SK-MEL-5 (cell line): Measurements from ENCODE around the gene TMEM117. TPM values are rescaled to one million over a fixed set of nuclear protein-coding genes. Genes with fewer than 3 reads are reported as not detected.

Experiments
- DNase-seq: peaks from one replicate; pipeline ENCODE4 v3.0.0-alpha.2; 2016; ENCODE audit warnings: low read depth, low spot score
- in situ Hi-C: cut with HindIII; loops from 2 replicates; pipeline ENCODE4 v1.10.0; 2016; ENCODE audit warnings: low sequenced_read_pairs, high pct_unique_total_duplicates, low pct_unique_long_range_greater_than_20kb
- total RNA-seq: library from RNA; depleted of rRNA; stranded (reverse); fragments of >200 nt; shearing (Covaris generic); gene quantifications from 2 replicates; pipeline ENCODE4 v1.2.3, GENCODE V29; 2014; rRNA removed

The TMEM117 gene
- total RNA-seq, 1 experiment from 2014 or later = 62.6 TPM

GRCh38 chr12:44385964-44386363 lies 550.1 kb downstream of the TMEM117 start:
- in situ Hi-C loops = no loop called here

GRCh38 chr12:44387581-44387980 lies 551.7 kb downstream of the TMEM117 start:
- no peak for DNase-seq
- in situ Hi-C loops = no loop called here

More at GRCh38 chr12:44385964-44386363, 550.1 kb downstream of the TMEM117 start:
- DNase-seq = no peak

- in situ Hi-C loops = no loop called here
- DNase-seq = no peak
Observed at GRCh38 chr12:44389038-44389437, 553.2 kb downstream of the TMEM117 start.

GRCh38 chr12:44389896-44390295 lies 554.0 kb downstream of the TMEM117 start:
- in situ Hi-C loops = no loop called here
- DNase-seq = no peak

- in situ Hi-C loops = no loop called here
- no peak for DNase-seq
Observed at GRCh38 chr12:44397631-44398030, 561.8 kb downstream of the TMEM117 start.

- in situ Hi-C loops = no loop called here
- DNase-seq = no peak
Observed at GRCh38 chr12:44403185-44403584, 567.3 kb downstream of the TMEM117 start.

GRCh38 chr12:44405297-44405696 lies 569.4 kb downstream of the TMEM117 start:
- in situ Hi-C loops = no loop called here
- DNase-seq = no peak

GRCh38 chr12:44422559-44422958 lies 586.7 kb downstream of the TMEM117 start:
- in situ Hi-C loops = no loop called here
- DNase-seq = no peak

- DNase-seq = no peak
- in situ Hi-C loops = no loop called here
Observed at GRCh38 chr12:44428825-44429224, 592.9 kb downstream of the TMEM117 start.

GRCh38 chr12:44431647-44432343 lies 595.9 kb downstream of the TMEM117 start:
- in situ Hi-C loops = no loop called here
- no peak for DNase-seq

GRCh38 chr12:44433659-44434058 lies 597.8 kb downstream of the TMEM117 start:
- in situ Hi-C loops = no loop called here
- no peak for DNase-seq

GRCh38 chr12:44436756-44437155 lies 600.9 kb downstream of the TMEM117 start:
- in situ Hi-C loops = no loop called here
- DNase-seq = no peak

Other genes with a start within 250 kb of the TMEM117 start
- gene PUS7L, start 77.3 kb upstream of the TMEM117 start, total RNA-seq = 11.5 and 19.0 TPM in 2 replicates
- 22.3 and 22.9 TPM in 2 replicates for gene IRAK4, start 77.1 kb upstream of the TMEM117 start, total RNA-seq
- gene TWF1, start 29.8 kb upstream of the TMEM117 start, total RNA-seq = 372 and 390 TPM in 2 replicates